ENCODE measurements around the gene ABCC4. TPM values are rescaled to one million over a fixed set of nuclear protein-coding genes. Genes with fewer than 3 reads are reported as not detected.

ABCC4 gene
- polyA plus RNA-seq, 2 donors, result 0.55 to 1.4 TPM

DNA sequence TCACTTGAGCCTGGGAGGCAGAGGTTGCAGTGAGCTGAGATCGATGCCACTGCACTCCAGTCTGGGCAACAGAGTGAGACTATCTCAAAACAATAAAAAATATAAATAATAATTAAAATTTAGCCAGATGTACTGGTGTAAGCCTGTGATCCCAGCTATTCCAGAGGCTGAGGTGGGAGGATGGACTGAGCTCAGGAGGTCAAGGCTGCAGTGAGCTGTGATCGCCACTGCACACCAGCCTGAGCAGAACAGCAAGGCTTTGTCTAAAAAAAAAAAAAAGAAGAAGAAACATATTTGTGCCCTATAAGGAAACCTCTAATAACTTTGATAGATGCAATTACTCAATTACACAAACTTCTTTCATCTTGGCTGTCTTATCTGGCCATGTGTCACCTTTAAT is 52.3 kb downstream of the ABCC4 start:
- Histone ChIP-seq H3K4me3 (ENCODE audit: low read depth in 1 of 2, low read length in 2 of 2) (no peak overlapping the region), H3K36me3 (ENCODE audit: control insufficient read depth in 2 of 2, insufficient read depth in 2 of 2, low read length in 1 of 2) (no peaks in the 10 kb centered on the region), H3K4me1 (ENCODE audit: control insufficient read depth in 2 of 2, insufficient read depth in 2 of 2, low read length in 1 of 2) (no peaks in the 10 kb centered on the region), H3K27me3 (ENCODE audit: control insufficient read depth in 1 of 2, insufficient read depth in 2 of 2, low read length in 2 of 2) (no peaks in the 10 kb centered on the region), H3K9me3 (ENCODE audit: control insufficient read depth in 2 of 2, insufficient read depth in 1 of 2, low read depth in 1 of 2, low read length in 1 of 2) (no peaks in the 10 kb centered on the region), H3K27ac (ENCODE audit: low read depth in 2 of 2, low read length in 1 of 2) (no peak overlapping the region)
- 92 to 96% methylated on average over 2 of the region's 2 CpGs for WGBS, 2 donors

DNA sequence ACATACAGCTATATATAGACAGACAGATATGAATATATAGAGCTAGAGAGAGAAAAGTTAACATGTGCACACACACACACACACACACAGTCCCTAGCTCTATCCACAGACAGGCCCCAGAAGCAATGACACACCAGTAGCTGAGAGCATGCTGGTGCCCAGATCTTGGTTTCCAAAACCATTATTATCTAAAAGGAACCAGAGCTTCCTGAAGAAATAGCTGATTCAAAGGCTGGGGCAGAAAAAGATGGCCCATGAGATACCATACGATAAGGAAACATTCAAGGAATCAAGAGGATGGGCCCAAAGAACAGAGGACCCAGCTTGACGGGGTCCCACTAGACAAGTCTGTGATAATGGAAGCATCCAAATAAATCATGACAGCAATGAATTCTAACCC is 53.4 kb downstream of the ABCC4 start:
- Histone ChIP-seq H3K9me3 (ENCODE audit: control insufficient read depth in 2 of 2, insufficient read depth in 1 of 2, low read depth in 1 of 2, low read length in 1 of 2) (no peaks in the 10 kb centered on the region), H3K36me3 (ENCODE audit: control insufficient read depth in 2 of 2, insufficient read depth in 2 of 2, low read length in 1 of 2) (peaks cover 0 to 2% of the 10 kb centered on the region in 2 donors), H3K4me1 (ENCODE audit: control insufficient read depth in 2 of 2, insufficient read depth in 2 of 2, low read length in 1 of 2) (no peaks in the 10 kb centered on the region), H3K27me3 (ENCODE audit: control insufficient read depth in 1 of 2, insufficient read depth in 2 of 2, low read length in 2 of 2) (no peaks in the 10 kb centered on the region), H3K4me3 (ENCODE audit: low read depth in 1 of 2, low read length in 2 of 2) (no peak overlapping the region), H3K27ac (ENCODE audit: low read depth in 2 of 2, low read length in 1 of 2) (no peak overlapping the region)
- WGBS, 2 donors, result 82 to 84% methylated on average over 2 of the region's 2 CpGs

DNA sequence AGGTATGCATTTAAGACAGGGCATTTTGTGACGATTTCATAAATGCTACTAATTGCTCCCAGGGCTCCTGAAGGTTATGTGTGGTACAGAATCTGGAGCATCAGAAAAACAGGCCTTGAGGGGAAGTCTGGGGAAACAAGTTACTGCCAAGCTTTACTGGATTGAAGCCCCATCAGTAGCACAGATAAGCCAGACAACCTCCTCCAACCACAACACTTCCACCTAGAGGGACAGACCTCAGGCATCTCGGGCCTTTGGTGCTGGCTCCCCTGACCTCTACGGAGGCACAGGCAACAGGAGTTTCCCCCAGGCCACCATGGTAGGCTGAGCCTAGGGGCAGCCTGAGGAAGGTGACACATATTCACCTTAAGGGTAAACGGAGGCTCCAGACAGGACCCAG is 54.1 kb downstream of the ABCC4 start:
- H3K36me3 ChIP-seq (ENCODE audit: control insufficient read depth in 2 of 2, insufficient read depth in 2 of 2, low read length in 1 of 2), result peaks cover 0 to 2% of the 10 kb centered on the region in 2 donors
- 74 to 76% methylated on average over 4 of the region's 4 CpGs for WGBS, 2 donors
- no peak overlapping the region for H3K4me3 ChIP-seq (ENCODE audit: low read depth in 1 of 2, low read length in 2 of 2)
- no peak overlapping the region for H3K27ac ChIP-seq (ENCODE audit: low read depth in 2 of 2, low read length in 1 of 2)
- no peaks in the 10 kb centered on the region for H3K27me3 ChIP-seq (ENCODE audit: control insufficient read depth in 1 of 2, insufficient read depth in 2 of 2, low read length in 2 of 2)
- no peaks in the 10 kb centered on the region for H3K4me1 ChIP-seq (ENCODE audit: control insufficient read depth in 2 of 2, insufficient read depth in 2 of 2, low read length in 1 of 2)
- H3K9me3 ChIP-seq (ENCODE audit: control insufficient read depth in 2 of 2, insufficient read depth in 1 of 2, low read depth in 1 of 2, low read length in 1 of 2), result no peaks in the 10 kb centered on the region

DNA sequence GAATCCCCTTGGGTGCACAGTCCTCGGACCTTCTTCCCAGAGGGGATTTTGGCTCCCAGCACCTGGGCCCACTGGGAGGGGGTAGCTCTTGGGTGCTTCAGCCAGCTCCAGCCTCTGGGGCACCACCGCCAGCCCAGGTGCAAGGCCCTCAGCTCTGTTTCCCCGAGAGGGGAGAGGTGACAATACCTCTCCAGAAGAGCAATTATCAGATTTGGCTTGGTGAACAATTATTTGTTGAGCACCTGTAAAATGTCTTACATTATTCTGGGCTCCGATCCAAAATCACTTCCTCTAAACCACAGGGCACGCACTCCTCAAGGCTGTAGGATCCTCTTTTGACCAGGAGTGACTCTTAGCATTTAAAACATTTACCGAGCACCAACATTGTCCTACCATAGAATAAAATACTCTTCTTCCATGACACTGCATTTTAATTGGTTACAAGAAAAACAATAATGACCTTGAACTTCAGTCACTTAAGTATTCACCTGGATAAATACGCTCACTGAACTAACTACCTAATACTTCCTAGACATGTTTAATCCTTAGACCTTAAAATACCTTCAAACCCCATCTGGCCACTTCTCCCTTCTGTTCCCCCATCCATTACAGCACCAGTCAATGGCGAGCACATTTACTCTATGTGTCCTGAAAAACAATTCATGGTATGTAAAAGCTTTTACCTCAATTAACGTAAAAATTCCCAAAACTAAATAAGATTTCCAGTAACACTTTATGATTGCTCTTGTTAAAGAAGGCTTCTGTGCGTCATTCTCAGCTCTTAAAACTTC is 54.8 kb downstream of the ABCC4 start:
- Histone ChIP-seq H3K27ac (ENCODE audit: low read depth in 2 of 2, low read length in 1 of 2) (no peak overlapping the region), H3K27me3 (ENCODE audit: control insufficient read depth in 1 of 2, insufficient read depth in 2 of 2, low read length in 2 of 2) (no peaks in the 10 kb centered on the region), H3K36me3 (ENCODE audit: control insufficient read depth in 2 of 2, insufficient read depth in 2 of 2, low read length in 1 of 2) (peaks cover 0 to 2% of the 10 kb centered on the region in 2 donors), H3K9me3 (ENCODE audit: control insufficient read depth in 2 of 2, insufficient read depth in 1 of 2, low read depth in 1 of 2, low read length in 1 of 2) (no peaks in the 10 kb centered on the region), H3K4me3 (ENCODE audit: low read depth in 1 of 2, low read length in 2 of 2) (no peak overlapping the region), H3K4me1 (ENCODE audit: control insufficient read depth in 2 of 2, insufficient read depth in 2 of 2, low read length in 1 of 2) (no peaks in the 10 kb centered on the region)
- WGBS, 2 donors, result 69 to 72% methylated on average over 10 of the region's 10 CpGs

DNA sequence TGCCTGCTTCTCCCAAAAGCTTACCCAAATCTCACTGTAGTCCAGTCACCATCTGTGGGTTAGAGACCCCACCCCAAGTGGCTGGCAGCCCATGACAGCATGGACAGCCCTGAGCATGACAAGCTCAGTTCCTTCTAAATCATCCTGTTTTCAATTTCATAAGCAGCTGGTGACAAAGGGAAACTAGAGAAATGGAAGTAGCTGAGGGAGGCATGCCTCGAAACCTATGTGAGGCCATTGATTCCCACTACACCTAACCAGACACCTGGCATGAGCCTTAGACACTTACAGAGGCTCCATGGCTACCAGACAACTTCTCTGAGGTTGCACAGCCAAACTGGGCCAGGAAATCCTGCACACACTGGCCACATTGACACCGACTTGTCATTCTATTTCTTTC is 56.2 kb downstream of the ABCC4 start:
- Histone ChIP-seq H3K27me3 (ENCODE audit: control insufficient read depth in 1 of 2, insufficient read depth in 2 of 2, low read length in 2 of 2) (no peaks in the 10 kb centered on the region), H3K36me3 (ENCODE audit: control insufficient read depth in 2 of 2, insufficient read depth in 2 of 2, low read length in 1 of 2) (peaks cover 0 to 2% of the 10 kb centered on the region in 2 donors), H3K4me3 (ENCODE audit: low read depth in 1 of 2, low read length in 2 of 2) (no peak overlapping the region), H3K27ac (ENCODE audit: low read depth in 2 of 2, low read length in 1 of 2) (no peak overlapping the region), H3K4me1 (ENCODE audit: control insufficient read depth in 2 of 2, insufficient read depth in 2 of 2, low read length in 1 of 2) (no peaks in the 10 kb centered on the region), H3K9me3 (ENCODE audit: control insufficient read depth in 2 of 2, insufficient read depth in 1 of 2, low read depth in 1 of 2, low read length in 1 of 2) (no peaks in the 10 kb centered on the region)
- 87 to 93% methylated on average over 2 of the region's 2 CpGs for WGBS, 2 donors

DNA sequence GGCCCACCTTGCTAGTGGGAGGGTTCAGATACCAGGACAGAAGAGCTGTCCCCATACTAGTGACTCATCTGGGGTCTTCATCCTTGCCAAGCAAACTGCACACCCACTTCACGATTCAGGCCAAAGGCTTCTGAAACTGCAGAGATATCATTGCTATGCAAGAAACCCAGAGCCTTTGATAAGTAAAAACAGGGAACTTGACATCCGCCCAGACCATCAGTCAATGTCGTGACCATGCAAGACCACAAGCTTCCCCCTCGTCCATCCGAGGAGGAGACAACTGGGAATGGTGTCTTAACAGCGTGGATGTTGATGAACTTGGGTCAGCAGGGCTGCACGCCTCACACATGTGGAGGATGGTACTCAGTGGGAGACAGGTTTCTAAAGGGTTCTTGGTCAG is 58.0 kb downstream of the ABCC4 start:
- H3K36me3 ChIP-seq (ENCODE audit: control insufficient read depth in 2 of 2, insufficient read depth in 2 of 2, low read length in 1 of 2), result peaks cover 0 to 2% of the 10 kb centered on the region in 2 donors
- no peaks in the 10 kb centered on the region for H3K9me3 ChIP-seq (ENCODE audit: control insufficient read depth in 2 of 2, insufficient read depth in 1 of 2, low read depth in 1 of 2, low read length in 1 of 2)
- H3K4me1 ChIP-seq (ENCODE audit: control insufficient read depth in 2 of 2, insufficient read depth in 2 of 2, low read length in 1 of 2), result no peaks in the 10 kb centered on the region
- H3K4me3 ChIP-seq (ENCODE audit: low read depth in 1 of 2, low read length in 2 of 2), result no peak overlapping the region
- H3K27ac ChIP-seq (ENCODE audit: low read depth in 2 of 2, low read length in 1 of 2), result no peak overlapping the region
- WGBS, 2 donors, result 72 to 79% methylated on average over 7 of the region's 7 CpGs
- no peaks in the 10 kb centered on the region for H3K27me3 ChIP-seq (ENCODE audit: control insufficient read depth in 1 of 2, insufficient read depth in 2 of 2, low read length in 2 of 2)

DNA sequence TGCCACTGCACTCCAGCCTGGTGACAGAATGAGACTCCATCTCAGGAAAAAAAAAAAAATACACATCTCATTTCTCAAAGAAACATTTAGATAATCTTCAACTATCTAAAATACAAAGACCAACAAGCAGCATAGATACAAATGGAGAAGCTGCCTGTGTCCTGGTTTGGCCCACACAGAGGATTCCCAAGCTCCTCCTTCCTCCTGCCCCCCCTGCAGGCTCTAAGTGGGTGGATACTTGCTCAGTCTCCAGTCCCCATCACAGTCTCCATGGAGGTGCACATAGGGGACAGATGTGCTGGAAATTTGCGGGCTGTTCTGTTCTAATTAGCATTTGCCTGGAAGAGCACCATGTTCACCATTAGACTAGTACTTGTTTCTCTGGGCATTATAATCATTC is 59.9 kb downstream of the ABCC4 start:
- Histone ChIP-seq H3K4me3 (ENCODE audit: low read depth in 1 of 2, low read length in 2 of 2) (no peak overlapping the region), H3K27ac (ENCODE audit: low read depth in 2 of 2, low read length in 1 of 2) (no peak overlapping the region), H3K9me3 (ENCODE audit: control insufficient read depth in 2 of 2, insufficient read depth in 1 of 2, low read depth in 1 of 2, low read length in 1 of 2) (no peaks in the 10 kb centered on the region), H3K4me1 (ENCODE audit: control insufficient read depth in 2 of 2, insufficient read depth in 2 of 2, low read length in 1 of 2) (no peaks in the 10 kb centered on the region), H3K27me3 (ENCODE audit: control insufficient read depth in 1 of 2, insufficient read depth in 2 of 2, low read length in 2 of 2) (no peaks in the 10 kb centered on the region), H3K36me3 (ENCODE audit: control insufficient read depth in 2 of 2, insufficient read depth in 2 of 2, low read length in 1 of 2) (peaks cover 0 to 2% of the 10 kb centered on the region in 2 donors)
- WGBS, 2 donors, result 76 to 96% methylated on average over 1 of the region's 1 CpG

DNA sequence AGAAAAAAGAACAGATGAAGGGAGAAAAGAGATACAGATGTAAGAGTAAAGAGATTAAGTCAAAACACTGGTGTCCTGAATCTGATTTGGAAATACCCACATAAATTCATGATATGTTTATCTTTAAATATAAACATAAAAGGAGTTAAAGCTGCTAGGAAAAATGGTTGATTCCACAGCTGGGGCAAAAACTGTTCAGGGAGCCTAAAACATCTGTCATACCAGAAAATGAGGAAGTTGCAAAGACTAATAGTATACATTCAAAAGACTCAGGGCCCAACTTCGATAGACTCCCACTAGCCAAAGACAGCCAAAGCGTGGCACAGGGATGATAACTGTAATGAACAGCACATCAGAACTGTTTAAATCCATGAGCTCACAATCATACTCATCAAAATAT is 62.0 kb downstream of the ABCC4 start:
- Histone ChIP-seq H3K9me3 (ENCODE audit: control insufficient read depth in 2 of 2, insufficient read depth in 1 of 2, low read depth in 1 of 2, low read length in 1 of 2) (no peaks in the 10 kb centered on the region), H3K27me3 (ENCODE audit: control insufficient read depth in 1 of 2, insufficient read depth in 2 of 2, low read length in 2 of 2) (no peaks in the 10 kb centered on the region), H3K27ac (ENCODE audit: low read depth in 2 of 2, low read length in 1 of 2) (no peak overlapping the region), H3K4me1 (ENCODE audit: control insufficient read depth in 2 of 2, insufficient read depth in 2 of 2, low read length in 1 of 2) (no peaks in the 10 kb centered on the region), H3K4me3 (ENCODE audit: low read depth in 1 of 2, low read length in 2 of 2) (no peak overlapping the region), H3K36me3 (ENCODE audit: control insufficient read depth in 2 of 2, insufficient read depth in 2 of 2, low read length in 1 of 2) (peaks cover 0 to 2% of the 10 kb centered on the region in 2 donors)
- WGBS, 2 donors, result 70 to 73% methylated on average over 2 of the region's 2 CpGs

DNA sequence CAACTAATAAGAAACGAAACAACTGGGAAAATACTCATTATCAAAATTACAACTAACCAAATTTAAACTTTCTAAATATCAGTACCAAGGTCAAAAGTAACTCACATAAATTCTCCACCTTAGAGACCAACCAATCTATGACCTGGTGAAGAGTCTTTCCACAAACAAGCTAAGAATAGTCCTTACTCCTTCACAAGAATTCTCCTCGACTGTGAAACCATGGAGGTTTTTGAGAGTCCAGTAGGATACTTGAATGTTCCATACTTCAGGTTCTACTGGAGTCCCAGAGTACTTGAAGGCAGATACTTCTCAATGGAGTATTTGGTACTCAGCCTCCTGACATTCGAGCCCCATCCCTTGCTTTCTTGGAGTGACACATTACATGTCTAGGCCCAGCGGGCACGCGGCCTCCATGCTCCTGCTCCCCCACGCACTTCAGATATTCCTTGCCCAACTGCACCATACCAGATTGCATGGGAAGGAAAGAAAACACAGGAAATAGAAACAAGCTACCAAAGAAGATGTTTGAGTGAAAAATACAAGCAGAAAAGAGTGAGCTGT is 63.9 kb downstream of the ABCC4 start:
- Histone ChIP-seq H3K4me3 (ENCODE audit: low read depth in 1 of 2, low read length in 2 of 2) (no peak overlapping the region), H3K27ac (ENCODE audit: low read depth in 2 of 2, low read length in 1 of 2) (no peak overlapping the region), H3K36me3 (ENCODE audit: control insufficient read depth in 2 of 2, insufficient read depth in 2 of 2, low read length in 1 of 2) (no peaks in the 10 kb centered on the region), H3K9me3 (ENCODE audit: control insufficient read depth in 2 of 2, insufficient read depth in 1 of 2, low read depth in 1 of 2, low read length in 1 of 2) (no peaks in the 10 kb centered on the region), H3K4me1 (ENCODE audit: control insufficient read depth in 2 of 2, insufficient read depth in 2 of 2, low read length in 1 of 2) (no peaks in the 10 kb centered on the region), H3K27me3 (ENCODE audit: control insufficient read depth in 1 of 2, insufficient read depth in 2 of 2, low read length in 2 of 2) (no peaks in the 10 kb centered on the region)
- 96 to 97% methylated on average over 7 of the region's 7 CpGs for WGBS, 2 donors

DNA sequence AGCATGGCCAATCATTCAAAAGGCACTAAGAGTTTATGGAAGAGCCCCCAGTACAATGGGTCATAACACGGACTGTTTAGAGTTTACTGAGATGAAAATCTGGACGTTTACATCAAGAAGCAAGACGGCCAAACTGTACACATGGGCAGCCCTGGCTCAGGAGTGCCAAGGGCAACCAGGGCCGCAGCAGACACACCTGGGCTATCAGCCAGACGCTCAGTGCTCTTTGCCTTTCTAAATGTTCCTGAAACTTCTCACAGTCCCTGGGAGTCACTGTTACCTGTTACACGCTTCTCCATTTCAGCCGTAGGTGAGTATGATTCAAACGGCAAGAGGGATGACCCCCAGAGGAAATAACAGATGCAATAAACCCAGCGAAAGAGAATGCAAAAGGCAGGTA is 64.5 kb downstream of the ABCC4 start:
- Histone ChIP-seq H3K4me3 (ENCODE audit: low read depth in 1 of 2, low read length in 2 of 2) (no peak overlapping the region), H3K4me1 (ENCODE audit: control insufficient read depth in 2 of 2, insufficient read depth in 2 of 2, low read length in 1 of 2) (no peaks in the 10 kb centered on the region), H3K9me3 (ENCODE audit: control insufficient read depth in 2 of 2, insufficient read depth in 1 of 2, low read depth in 1 of 2, low read length in 1 of 2) (no peaks in the 10 kb centered on the region), H3K27me3 (ENCODE audit: control insufficient read depth in 1 of 2, insufficient read depth in 2 of 2, low read length in 2 of 2) (no peaks in the 10 kb centered on the region), H3K36me3 (ENCODE audit: control insufficient read depth in 2 of 2, insufficient read depth in 2 of 2, low read length in 1 of 2) (no peaks in the 10 kb centered on the region), H3K27ac (ENCODE audit: low read depth in 2 of 2, low read length in 1 of 2) (no peak overlapping the region)
- 88 to 93% methylated on average over 9 of the region's 9 CpGs for WGBS, 2 donors

Data from esophagus (tissue), 2 donors.